ENCODE measurements around the gene FLT3LG. TPM values are rescaled to one million over a fixed set of nuclear protein-coding genes. Genes with fewer than 3 reads are reported as not detected.

Gene FLT3LG
- total and polyA plus RNA-seq, 9 of the 15 experiments (the other 6 are each of a cell fraction or from before 2014, with no cell fraction given): 0.31 to 6.4 (median 1.1) TPM

GRCh38 chr19:49430678-49431329 is 43.2 kb upstream of the FLT3LG start (continued):
- TF ChIP-seq IRF9 (tag; IDR thresholded peaks at IDR 0.05): no peak
- TF ChIP-seq CEBPZ (IDR thresholded peaks at IDR 0.05; ENCODE audit: borderline replicate concordance, low read depth, low read length): no peak
- TF ChIP-seq ZNF778 (CRISPR knock-in tag; IDR thresholded peaks at IDR 0.05): no peak
- TF ChIP-seq JUND (IDR thresholded peaks at IDR 0.05; ENCODE audit: borderline replicate concordance, low read depth, low read length): peak; percentile 20; the same call in 1 of the 2 replicates
- TF ChIP-seq JUND (tag; IDR thresholded peaks at IDR 0.05; ENCODE audit: borderline replicate concordance, low read depth, low read length): 0 out of 3 replicates have a peak, but pooled peaks have one; percentile 24
- no peak for TF ChIP-seq ARID3B (CRISPR knock-in tag; IDR thresholded peaks at IDR 0.05; ENCODE audit: borderline replicate concordance)
- TF ChIP-seq NR2C2 (CRISPR knock-in tag; IDR thresholded peaks at IDR 0.05): peak; percentile 23; the same call in 1 of the 2 replicates
- TF ChIP-seq NR2C2 (tag; IDR thresholded peaks at IDR 0.05): no peak
